GM03348 (cell line): ENCODE results near the gene MACROH2A1.

Experiments
- DNase-seq: peaks from one replicate; pipeline ENCODE4 v3.0.0; 2012; ENCODE audit warnings: low spot score

The MACROH2A1 gene

GRCh38 chr5:135435467-135436330, 36.7 kb upstream of the MACROH2A1 start:
- peak; percentile 1 for DNase-seq

DNA sequence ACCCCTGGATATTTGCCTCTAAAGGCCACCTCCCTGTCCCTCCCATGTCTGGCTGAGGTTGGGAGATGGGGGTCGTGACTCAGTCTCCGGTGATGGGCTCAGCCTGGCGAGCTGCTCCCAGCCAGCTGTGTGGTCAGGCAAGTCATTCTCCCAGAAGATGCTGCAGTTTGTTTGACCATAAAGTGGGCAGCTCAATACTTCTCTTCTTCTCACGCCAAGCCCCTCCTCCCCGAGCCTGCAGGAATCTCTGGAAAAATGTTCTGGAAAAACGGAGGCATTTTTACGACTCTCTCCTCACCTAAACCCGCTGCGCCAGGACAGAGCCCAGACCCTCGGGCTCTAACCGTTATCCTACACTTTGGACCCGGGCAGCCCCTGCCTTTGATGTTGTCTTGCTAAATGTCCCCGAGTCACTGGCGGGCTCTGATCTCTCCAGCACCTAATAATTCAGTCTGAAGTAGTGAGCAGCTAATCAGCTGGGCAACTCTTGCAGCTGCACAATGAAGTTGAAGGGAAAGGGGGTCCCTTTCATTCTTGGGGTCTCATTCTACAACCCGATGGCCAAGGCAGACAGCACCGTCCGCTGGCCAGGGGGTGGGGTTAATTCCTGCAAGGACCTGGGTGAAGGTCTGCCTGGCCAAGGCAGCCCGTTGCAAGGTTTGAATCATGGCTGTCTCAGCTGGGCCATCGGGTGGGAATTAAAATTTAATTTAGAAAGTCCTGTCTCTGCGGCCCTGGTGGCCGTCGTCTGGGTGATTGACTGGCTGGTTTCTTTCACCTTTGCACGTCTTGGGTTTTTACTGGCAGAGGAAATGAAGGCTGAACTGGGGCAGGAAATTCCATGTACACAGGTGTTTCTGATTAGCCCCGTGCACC, 35.8 kb upstream of the MACROH2A1 start:
- no peak for DNase-seq

DNA sequence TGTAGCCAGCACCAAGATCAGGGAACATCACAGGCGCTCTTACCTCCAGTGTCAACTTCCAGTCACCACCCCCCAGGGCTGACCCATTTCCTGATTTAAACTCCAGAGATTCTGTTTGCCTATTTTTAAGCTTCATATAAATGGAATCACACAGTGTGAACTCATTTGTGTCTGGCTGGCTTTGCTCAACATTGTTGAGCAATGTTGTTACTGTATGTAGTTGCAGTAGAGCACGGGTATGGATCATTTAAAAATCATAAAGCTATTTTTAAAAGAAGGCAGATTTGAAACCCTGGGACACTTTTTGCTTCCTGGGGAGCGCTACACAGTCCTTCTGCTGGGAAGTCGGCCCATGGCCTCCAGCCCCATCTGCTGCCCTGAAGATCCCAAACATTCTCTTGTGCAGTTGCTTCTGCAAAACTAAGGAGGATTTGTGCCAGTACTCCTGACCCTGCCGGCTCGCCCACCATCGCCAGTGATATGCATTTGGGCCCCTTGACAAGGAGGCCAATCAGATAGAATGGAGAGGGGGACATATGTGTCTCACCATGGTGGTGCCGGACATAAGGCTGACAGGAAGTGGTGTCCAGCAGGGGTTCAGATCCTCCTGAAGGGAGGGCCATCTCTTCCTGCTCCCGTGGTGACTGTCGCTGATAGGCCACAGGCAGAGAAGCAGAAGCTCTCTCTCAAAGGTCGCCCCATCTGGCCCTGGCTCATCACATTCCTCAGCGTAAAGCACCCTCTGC, 34.8 kb upstream of the MACROH2A1 start:
- no peak for DNase-seq

DNA sequence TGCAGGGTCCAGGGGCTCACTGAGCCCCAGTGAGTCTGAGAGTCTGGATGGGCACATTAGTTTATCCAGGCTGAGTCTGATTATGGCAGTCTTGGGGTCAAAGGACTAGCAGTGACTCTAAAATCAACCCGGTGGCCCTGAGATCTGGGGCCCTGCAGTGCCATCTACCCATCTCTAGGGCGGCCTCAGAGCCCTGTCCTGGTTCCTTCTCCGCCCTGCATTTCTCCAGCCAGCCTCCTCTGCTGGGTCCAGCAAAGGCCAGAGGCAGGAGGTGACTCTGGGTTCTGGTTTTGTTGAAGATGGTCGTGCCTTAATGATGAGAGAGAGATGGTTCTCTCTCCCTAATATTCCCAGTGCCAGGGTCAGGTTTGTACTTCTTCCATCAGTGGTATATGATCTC, 33.1 kb upstream of the MACROH2A1 start:
- no peak for DNase-seq

DNA sequence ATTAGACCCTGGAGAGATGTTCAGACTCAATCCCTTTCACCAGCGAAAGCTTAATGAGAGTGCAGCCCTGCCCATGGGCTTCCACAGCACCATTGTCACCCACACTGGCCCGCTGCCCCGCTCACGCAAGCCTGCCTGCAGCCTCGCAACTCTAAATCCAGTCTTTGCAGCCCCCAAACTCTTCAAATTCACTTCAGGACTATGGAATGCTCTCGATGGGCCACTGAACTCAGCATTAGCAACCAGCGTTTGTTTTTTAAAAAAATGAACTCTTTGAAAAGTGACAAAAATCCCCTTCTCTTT, 31.1 kb upstream of the MACROH2A1 start:
- no peak for DNase-seq

GRCh38 chr5:135429301-135430134, 30.5 kb upstream of the MACROH2A1 start:
- DNase-seq: no peak

- no peak for DNase-seq
Observed at GRCh38 chr5:135428586-135428985, 29.6 kb upstream of the MACROH2A1 start.

DNA sequence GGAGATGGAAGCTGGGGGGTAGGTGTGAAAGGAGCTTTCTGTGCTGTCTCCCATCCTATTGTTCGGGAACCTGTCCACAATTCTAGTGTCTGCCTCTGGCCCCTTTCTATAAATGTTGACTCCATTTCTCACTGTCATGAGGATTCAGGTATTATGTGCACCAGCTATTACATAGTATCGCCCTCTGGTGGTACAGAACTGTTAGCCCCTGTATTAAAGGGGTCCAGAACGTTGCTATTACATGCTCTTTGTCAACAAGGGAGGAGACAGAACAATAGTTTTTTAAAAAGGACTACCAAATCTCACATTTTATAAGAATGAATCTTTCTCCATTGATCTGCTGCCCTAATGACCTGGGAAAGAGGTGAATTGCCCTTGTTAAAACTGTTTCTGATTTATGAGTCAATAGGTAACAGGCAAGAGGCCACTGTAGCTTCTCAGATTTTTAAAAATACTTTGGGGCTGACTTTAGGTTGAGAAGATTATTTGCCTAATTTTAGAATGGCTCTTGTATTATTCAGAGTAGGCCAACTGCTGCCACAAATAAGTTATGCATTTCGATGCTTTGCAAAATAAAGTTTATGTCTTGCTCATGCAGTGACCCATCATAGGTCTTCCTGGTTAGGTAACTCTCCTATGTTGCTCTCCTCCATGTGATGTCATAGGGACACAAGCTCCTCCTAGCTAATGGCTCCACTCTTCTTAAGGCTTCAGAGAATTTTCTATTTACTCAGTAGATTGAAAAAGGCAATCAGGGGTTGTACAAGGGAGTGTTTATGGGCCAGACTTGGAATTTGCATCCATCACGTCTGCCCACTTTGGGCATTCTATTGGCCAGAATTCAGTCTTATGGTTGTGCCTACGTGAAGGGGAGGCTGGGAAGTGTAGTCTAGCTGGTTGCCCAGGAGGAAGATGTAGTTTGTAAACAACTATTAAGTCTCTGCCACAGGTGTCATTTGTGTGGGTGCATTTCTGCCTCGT, 27.4 kb upstream of the MACROH2A1 start:
- DNase-seq: peak; percentile 70

- DNase-seq: no peak
Observed at GRCh38 chr5:135425641-135426040, 26.6 kb upstream of the MACROH2A1 start.

DNA sequence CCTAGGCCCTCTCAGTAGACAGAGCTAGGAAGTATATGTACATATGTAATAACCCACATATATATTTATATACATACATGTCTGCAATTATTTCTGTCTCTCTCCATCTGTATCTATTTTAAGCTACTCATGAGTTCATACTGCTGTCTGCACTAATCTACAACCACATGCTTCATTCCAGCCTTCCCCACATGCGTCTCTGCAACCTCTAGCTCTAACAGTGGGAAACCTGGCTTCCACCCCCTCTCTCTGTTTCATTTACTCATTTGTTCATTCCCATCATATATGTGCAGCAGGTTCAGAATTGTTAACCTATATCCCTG, 24.8 kb upstream of the MACROH2A1 start:
- no peak for DNase-seq

DNA sequence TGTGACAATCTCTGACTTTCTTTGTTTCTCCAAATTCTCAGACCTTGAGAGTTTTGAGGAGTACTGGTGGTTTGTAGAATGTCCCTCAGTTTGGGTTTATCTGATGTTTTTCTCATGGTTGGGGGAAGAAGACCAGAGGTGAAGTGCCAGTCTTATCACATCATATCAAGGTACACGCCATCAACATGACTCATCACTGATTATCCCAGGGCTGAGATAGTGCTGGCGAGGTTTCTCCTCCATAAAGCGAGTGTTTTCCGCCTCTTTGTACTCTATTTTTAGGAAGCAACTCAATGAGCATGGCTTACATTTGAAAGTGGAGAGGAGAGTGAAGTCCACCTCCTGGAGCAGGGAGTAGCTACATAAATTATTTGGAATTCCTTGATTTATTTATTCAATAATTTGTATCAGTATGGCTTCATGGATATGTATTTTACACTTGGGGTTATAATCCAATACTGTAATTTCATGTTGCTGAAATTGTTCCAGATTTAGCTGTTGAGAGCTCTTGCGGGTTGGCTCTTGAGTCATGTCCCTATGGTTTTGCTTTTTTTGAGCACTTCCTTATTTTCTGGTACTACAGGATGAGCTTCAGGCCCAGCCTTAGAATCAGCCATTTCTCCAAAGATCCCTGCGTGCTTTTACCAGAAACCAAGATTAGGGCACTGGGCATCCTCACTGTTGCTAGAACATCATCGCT, 24.3 kb upstream of the MACROH2A1 start:
- DNase-seq: no peak

DNA sequence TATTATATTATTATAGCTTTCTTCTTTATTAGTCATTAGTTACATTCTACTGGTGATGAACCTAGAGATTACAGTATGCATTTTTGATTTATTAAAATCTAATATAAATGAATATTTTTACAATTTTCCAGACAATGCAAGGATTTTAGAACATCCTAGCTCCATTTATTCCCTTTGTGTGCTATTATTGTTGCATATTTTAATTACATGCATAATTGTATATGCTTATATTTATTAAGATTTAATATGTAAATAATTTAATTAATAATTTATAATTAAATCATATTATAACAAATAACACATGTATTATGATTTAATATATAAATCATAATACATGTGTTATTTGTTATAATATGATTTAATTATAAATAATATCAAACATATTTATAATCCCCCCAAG, 23.4 kb upstream of the MACROH2A1 start:
- no peak for DNase-seq

DNA sequence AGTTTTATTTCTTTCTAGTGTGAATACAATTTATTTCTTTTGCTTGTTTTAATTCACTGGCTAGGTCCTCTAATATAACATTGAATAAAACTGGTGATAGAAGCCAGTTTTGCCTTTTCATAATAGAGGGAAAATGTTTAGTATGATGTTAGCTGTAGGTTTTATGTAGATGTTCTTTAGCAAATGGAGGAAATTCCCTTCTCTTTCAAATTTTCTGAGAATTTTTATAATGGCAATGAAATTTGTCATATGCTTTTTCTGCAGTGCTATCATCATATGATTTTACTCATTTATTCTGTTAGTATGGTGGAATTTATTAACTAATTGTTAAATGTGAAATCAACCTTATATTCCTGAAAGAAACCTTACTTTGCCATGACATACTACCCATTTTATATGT, 18.1 kb upstream of the MACROH2A1 start:
- DNase-seq: no peak

DNA sequence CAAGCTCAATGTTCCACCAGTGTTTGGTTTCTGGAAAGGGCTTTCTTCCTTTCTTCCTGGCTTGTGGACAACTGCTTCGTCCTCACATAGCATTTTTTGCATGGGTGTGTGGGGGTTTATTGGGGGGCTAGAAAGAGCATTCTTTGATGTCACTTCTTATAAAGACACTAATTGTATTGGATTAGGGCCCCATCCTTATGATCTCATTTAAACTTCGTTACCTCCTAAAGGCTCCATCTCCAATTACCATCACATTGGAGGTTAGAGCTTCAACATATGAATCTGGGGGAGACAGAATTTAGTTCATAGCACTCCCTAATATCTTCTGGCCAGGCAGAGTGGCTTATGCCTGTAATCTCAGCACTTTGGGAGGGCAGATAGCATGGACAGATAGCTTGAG, 6.1 kb upstream of the MACROH2A1 start:
- no peak for DNase-seq

DNA sequence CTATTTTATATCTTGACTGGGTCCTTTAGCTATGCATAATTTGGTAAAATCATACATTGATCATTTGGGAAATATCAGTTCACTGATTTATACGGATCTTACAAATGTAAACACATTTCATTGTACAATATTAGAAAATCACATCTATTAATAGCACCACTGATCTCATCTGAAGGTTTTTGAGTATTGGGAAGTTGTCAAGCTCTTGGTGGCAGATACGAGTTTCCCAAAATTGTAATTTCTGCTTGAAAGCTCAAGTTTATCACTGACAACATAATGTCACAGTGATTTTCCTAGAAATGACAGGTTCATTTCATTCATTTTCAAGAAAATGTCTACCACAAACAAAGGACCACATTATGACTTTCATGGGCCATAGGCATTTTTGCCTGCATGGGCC, 3.0 kb upstream of the MACROH2A1 start:
- DNase-seq: no peak

GRCh38 chr5:135400866-135401265, 1.8 kb upstream of the MACROH2A1 start:
- no peak for DNase-seq

GRCh38 chr5:135399794-135400542, 937 bp upstream of the MACROH2A1 start:
- no peak for DNase-seq

- DNase-seq: peak; percentile 66
Observed at GRCh38 chr5:135398160-135398854, 724 bp downstream of the MACROH2A1 start.

DNA sequence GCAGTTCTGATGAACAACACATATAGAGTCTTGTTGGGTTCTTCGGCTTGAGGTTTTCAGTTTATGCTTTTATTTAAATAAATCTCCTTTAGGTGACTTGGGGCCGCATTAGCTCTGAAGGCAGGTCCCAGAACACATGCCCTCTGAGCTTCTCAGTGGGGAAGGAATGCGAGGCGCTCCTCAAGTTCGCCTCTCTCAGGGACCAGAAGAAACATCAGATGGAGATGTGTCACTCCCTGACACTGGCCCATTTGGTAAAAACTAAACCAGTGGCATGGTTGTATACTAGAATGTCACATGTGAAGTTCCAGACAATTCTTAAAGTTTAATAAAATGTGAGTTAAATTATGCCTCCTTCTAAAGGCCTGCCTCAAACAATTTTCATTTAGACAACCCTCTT, 1.9 kb downstream of the MACROH2A1 start:
- DNase-seq: no peak
